ENCODE results near the gene ADARB1. TPM values are rescaled to one million over a fixed set of nuclear protein-coding genes. Genes with fewer than 3 reads are reported as not detected.

ADARB1 gene
- total and polyA plus RNA-seq, 2 experiments from 2014 or later = 4.8 to 14.8 TPM

GRCh38 chr21:45269861-45270260 lies 195.5 kb downstream of the ADARB1 start:
- Histone ChIP-seq H3F3A (replicated peaks; ENCODE audit: low read depth) (no peaks in the 10 kb centered on the region), H3K9me2 (ENCODE audit: insufficient read depth) (no peaks in the 10 kb centered on the region), H3K4me1 (ENCODE audit: insufficient read depth) (no peaks in the 10 kb centered on the region), H3K27ac (ENCODE audit: low read depth) (no peak overlapping the region), H2AFZ (no peak overlapping the region), H3K27me3 (ENCODE audit: insufficient read depth) (no peaks in the 10 kb centered on the region), H3K4me2 (no peak overlapping the region), H3K36me3 (ENCODE audit: insufficient read depth) (peaks cover 26% of the 10 kb centered on the region; the same call in 1 of the 2 replicates), H3K4me3 (no peak overlapping the region), H3K79me2 (replicated peaks; ENCODE audit: insufficient read depth) (peaks cover 42% of the 10 kb centered on the region), H4K20me1 (replicated peaks; ENCODE audit: insufficient read depth) (peaks cover 12% of the 10 kb centered on the region)
- Mint-ChIP-seq H3K27me3 (ENCODE audit: insufficient read depth, low read depth, poor library complexity) (peaks cover 3% of the 10 kb centered on the region), H3K36me3 (ENCODE audit: low read depth) (peaks cover 33% of the 10 kb centered on the region), H3K4me1 (no peaks in the 10 kb centered on the region; the same call in 2 of the 3 replicates), H3K27ac (no peak overlapping the region), H3K9me3 (peaks cover 7% of the 10 kb centered on the region; the same call in 1 of the 3 replicates), H3K4me3 (no peak overlapping the region)
- DNase-seq (ENCODE audit: low spot score) (no peak), ATAC-seq (no peak)
- TF ChIP-seq REST (IDR thresholded peaks at IDR 0.05; ENCODE audit: unreplicated experiment) = no peak
- TF ChIP-seq ZNF114 (CRISPR knock-in tag; IDR thresholded peaks at IDR 0.05) = no peak
- no peak for TF ChIP-seq CTCF (conservative IDR thresholded peaks at IDR 0.05; ENCODE audit: low read depth in 2 of 2)
- TF ChIP-seq NANOG (IDR thresholded peaks at IDR 0.05; ENCODE audit: borderline replicate concordance) = no peak
- no peak for TF ChIP-seq POLR2AphosphoS5 (IDR thresholded peaks at IDR 0.05; ENCODE audit: low read depth)
- TF ChIP-seq EZH2 (IDR thresholded peaks at IDR 0.05; ENCODE audit: low read depth, unreplicated experiment) = no peak
- no peak for TF ChIP-seq STAT1 (IDR thresholded peaks at IDR 0.05; ENCODE audit: unreplicated experiment)
- no peak for TF ChIP-seq ZNF331 (CRISPR knock-in tag; IDR thresholded peaks at IDR 0.05; ENCODE audit: low read depth)
- TF ChIP-seq CREB1 (CRISPR knock-in tag; IDR thresholded peaks at IDR 0.05; ENCODE audit: low read depth) = no peak
- TF ChIP-seq ETS1 (IDR thresholded peaks at IDR 0.05) = no peak
- no peak for TF ChIP-seq ZNF462 (CRISPR knock-in tag; IDR thresholded peaks at IDR 0.05)
- TF ChIP-seq EZH2phosphoT487 (IDR thresholded peaks at IDR 0.05; ENCODE audit: unreplicated experiment) = no peak
- TF ChIP-seq JUNB (IDR thresholded peaks at IDR 0.05; ENCODE audit: unreplicated experiment) = no peak
